GM21528 (cell line): Measurements from ENCODE around the gene ADCY1.

Experiments
- ATAC-seq: cut with Tn5 transposase; IDR thresholded peaks from one replicate; pipeline ENCODE4 v1.9.1; 2021; ENCODE audit warnings: mild to moderate bottlenecking, moderate library complexity; ENCODE audit not compliant: unreplicated experiment, low FRiP score

The ADCY1 gene

DNA sequence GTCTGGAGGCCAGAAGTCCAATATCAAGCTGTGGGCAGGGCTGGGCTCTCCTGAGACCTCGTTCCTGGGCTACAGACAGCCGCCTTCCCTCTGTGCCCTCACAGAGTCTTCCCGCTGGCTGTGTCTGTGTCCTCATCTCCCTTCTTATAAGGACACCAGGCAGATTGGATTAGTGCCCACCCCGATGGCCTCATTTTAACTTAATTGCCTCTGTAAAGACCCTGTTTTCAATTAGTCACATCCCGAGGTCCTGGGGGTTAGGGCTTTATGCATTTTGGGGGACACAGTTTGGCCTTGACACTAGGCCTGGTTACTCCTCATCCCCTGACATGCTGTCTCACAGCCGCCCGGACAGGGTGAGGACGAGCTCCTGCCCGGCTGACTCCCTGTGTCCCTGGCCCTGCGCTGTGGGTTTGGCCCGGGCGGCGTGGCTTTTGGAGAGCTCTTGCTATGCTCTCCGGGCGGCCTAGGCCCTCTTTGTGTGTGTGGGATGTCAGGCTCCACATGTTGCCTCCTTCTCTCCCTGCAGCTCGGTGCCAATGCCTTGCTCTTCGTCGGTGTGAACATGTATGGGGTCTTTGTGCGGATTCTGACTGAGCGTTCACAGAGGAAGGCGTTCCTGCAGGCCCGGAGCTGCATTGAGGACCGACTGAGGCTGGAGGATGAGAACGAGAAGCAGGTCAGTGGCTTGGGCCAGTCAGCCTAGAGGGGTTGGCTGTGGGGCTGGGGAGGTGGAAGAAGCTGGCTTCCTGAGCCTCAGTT is 18.2 kb downstream of the ADCY1 start:
- ATAC-seq, result no peak

DNA sequence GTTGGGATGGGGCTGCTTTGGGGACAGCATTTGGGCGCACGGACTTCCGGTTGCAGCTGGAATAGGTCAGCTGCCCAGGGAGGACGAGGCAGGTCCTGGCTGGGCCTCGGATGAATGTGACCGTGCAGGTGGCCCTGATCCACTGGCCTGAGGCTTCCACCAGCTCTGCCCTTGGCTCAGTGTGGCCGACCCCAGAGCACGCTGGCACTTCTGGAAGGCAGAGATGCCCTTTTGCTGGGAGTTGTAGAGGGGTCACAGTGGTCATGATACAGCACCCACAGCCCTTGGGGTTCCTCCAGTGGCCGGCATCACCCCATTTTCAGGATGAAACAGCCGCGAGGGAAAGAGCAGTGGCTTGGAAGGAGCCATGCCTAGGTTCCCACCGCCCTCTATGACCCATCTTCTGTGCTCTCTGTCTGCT is 19.0 kb downstream of the ADCY1 start:
- no peak for ATAC-seq

GRCh38 chr7:45593877-45594276 is 19.7 kb downstream of the ADCY1 start:
- ATAC-seq, result no peak

GRCh38 chr7:45594745-45595535 is 20.8 kb downstream of the ADCY1 start:
- no peak for ATAC-seq

GRCh38 chr7:45595809-45596664 is 21.9 kb downstream of the ADCY1 start:
- ATAC-seq, result no peak

- ATAC-seq, result no peak
Observed at GRCh38 chr7:45596665-45597095, 22.5 kb downstream of the ADCY1 start.

- ATAC-seq, result no peak
Observed at GRCh38 chr7:45597286-45597984, 23.3 kb downstream of the ADCY1 start.

DNA sequence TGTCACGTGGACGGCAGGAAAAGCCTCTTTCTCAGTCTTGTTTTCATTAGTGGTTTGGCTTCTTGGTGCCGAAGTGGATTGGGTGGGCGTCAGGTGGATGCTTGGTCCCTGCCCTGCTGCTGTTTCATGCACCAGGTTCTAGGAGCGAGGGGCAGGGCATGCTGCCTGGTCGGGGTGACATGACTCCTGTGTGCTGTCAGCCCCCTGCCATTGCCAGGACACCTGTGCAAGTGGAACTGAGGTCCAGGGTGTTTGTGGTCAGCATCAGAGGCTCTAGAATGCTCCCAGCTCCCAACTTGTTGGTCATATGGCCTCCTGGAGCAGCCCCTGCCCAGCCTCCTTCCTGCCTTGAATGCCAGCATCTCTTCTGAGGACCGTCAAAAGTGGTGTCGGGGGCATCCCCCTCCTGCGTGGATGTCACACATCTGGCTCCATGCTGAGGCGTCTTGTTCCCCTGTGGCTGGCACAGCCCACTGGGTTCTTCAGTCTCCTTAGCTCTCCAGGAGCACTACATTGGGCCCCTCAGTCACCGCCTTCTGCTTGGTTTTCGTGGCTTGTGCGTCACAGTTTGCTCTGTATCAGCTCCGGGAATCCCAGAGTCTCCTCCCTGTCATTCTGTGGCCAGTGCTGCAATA is 24.8 kb downstream of the ADCY1 start:
- ATAC-seq, result no peak

- ATAC-seq, result no peak
Observed at GRCh38 chr7:45599851-45600706, 25.9 kb downstream of the ADCY1 start.

- no peak for ATAC-seq
Observed at GRCh38 chr7:45601094-45601493, 26.9 kb downstream of the ADCY1 start.

GRCh38 chr7:45601816-45602540 is 27.8 kb downstream of the ADCY1 start:
- ATAC-seq, result no peak

DNA sequence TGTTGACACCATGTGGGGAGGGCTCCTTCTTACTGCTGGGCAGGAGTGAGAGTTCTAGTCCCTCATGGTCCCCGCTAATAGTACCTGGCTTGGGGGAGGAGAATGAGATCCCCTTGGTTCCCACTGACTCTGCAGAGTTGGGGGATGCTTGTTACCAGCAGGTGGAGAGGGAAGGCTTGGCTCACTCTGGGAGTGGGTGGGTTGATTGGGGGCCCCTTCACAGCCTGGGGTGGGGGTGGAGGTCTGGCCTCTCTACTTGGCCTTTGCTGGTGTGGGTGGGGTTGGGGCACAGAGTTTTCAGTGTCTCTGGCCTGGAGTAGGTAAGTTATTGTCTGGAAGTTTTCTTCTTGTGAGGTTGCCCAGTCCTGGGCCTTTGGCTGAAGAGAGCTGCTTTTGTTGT is 31.9 kb downstream of the ADCY1 start:
- ATAC-seq, result no peak

GRCh38 chr7:45606931-45607330 is 32.8 kb downstream of the ADCY1 start:
- ATAC-seq, result no peak

GRCh38 chr7:45609180-45609579 is 35.0 kb downstream of the ADCY1 start:
- ATAC-seq, result no peak

- ATAC-seq, result no peak
Observed at GRCh38 chr7:45610019-45610418, 35.9 kb downstream of the ADCY1 start.

GRCh38 chr7:45610660-45611299 is 36.6 kb downstream of the ADCY1 start:
- no peak for ATAC-seq

DNA sequence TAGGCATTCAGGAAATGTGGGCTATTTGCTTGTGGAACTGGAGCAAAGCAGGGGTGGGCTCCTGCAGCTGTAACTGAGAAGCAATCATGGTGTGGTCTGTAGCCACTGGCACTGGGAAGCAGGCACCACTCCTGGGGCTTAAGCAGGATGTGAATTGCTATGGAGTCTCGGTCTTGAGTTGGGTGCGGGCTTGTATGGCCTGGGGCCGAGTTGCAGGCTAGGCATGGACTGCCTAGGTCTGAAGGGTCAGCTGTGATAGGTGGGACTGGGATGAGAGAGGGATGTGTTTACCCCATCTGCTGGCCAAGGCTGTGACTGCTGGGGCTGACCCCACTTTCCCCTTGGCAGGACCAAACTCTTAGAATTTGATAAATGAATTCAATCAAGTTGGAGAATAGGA is 43.0 kb downstream of the ADCY1 start:
- ATAC-seq, result no peak

DNA sequence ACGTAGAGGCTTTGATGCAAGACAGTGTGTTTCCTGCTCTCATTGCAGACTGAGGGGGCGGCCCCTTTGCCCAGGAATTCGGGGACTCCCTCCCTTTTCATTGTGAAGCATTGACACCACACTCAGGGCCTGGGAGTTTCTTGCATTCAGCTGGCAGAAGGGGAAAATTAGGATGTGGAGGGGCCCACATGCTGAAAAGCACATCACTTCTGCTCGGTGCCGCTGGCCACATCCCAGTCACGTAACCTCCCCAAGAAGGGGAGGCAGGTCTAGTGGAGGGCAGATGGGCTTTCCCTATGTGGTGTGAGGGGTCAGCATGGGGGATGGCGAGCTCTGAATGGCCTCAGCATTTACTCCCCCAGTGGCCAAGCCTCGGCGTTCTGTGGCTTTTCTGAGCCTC is 47.9 kb downstream of the ADCY1 start:
- ATAC-seq, result no peak
